GM19328 (cell line): ENCODE results near the gene DENND4A.

Experiments used
- ATAC-seq: cut with Tn5 transposase; IDR thresholded peaks from one replicate; pipeline ENCODE4 v1.9.1; 2021; ENCODE audit warnings: mild to moderate bottlenecking, moderate library complexity; ENCODE audit not compliant: unreplicated experiment

The DENND4A gene

GRCh38 chr15:65792138-65792987 is at the start of gene DENND4A:
DENND4A (minus strand) TSS chr15:65792293; CDS start chr15:65756450, 35,843 bp downstream.
- ATAC-seq, result peak; percentile 84

GRCh38 chr15:65841121-65841930 is 49.2 kb upstream of the DENND4A start:
- ATAC-seq, result no peak

GRCh38 chr15:65839985-65840384 is 47.9 kb upstream of the DENND4A start:
- no peak for ATAC-seq

GRCh38 chr15:65839354-65839901 is 47.3 kb upstream of the DENND4A start:
- no peak for ATAC-seq

- ATAC-seq, result no peak
These were observed 45.5 kb upstream of the DENND4A start for GRCh38 chr15:65837301-65838294.

- no peak for ATAC-seq
These were observed 44.6 kb upstream of the DENND4A start for GRCh38 chr15:65836665-65837064.

GRCh38 chr15:65835447-65835846 is 43.4 kb upstream of the DENND4A start:
- ATAC-seq, result no peak

- no peak for ATAC-seq
These were observed 42.6 kb upstream of the DENND4A start for GRCh38 chr15:65834603-65835282.

- ATAC-seq, result no peak
These were observed 41.6 kb upstream of the DENND4A start for GRCh38 chr15:65833501-65834205.

GRCh38 chr15:65832549-65833364 is 40.7 kb upstream of the DENND4A start:
- no peak for ATAC-seq

- ATAC-seq, result no peak
These were observed 37.2 kb upstream of the DENND4A start for GRCh38 chr15:65829130-65829764.

- no peak for ATAC-seq
These were observed 36.5 kb upstream of the DENND4A start for GRCh38 chr15:65828585-65828984.

- ATAC-seq, result no peak
These were observed 35.0 kb upstream of the DENND4A start for GRCh38 chr15:65827065-65827464.

GRCh38 chr15:65824941-65825544 is 33.0 kb upstream of the DENND4A start:
- ATAC-seq, result no peak

- no peak for ATAC-seq
These were observed 32.1 kb upstream of the DENND4A start for GRCh38 chr15:65824031-65824743.

- no peak for ATAC-seq
These were observed 30.2 kb upstream of the DENND4A start for GRCh38 chr15:65822316-65822715.

GRCh38 chr15:65821070-65821469 is 29.0 kb upstream of the DENND4A start:
- ATAC-seq, result no peak
